ENCODE measurements around the gene MDM4. TPM values are rescaled to one million over a fixed set of nuclear protein-coding genes. Genes with fewer than 3 reads are reported as not detected.
A peak's percentile ranks its signal among the peaks of the same experiment; 100 is the strongest.

The MDM4 gene
- total RNA-seq, 2 donors from 2014 or later = 65.5 to 161 TPM

DNA sequence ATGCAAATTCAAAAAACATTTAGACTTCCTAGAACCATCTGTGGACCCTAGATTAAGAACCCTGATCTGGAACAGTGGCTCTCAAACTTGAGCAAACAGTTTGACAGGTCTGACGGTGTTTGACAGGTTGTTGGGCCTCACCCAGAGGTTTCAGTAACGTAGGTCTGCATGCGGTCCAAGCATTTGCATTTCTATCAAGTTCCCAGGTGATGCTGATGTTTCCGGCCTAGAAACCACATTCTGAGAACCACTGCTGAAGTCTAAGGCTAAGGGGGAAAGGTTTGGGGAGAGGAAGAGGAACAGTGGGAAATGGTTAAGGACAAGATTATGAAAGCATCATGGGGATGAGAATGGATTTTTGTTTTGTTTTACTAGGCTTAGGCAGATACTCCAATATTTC, 48.6 kb downstream of the MDM4 start:
- TF ChIP-seq, protein P1, sequence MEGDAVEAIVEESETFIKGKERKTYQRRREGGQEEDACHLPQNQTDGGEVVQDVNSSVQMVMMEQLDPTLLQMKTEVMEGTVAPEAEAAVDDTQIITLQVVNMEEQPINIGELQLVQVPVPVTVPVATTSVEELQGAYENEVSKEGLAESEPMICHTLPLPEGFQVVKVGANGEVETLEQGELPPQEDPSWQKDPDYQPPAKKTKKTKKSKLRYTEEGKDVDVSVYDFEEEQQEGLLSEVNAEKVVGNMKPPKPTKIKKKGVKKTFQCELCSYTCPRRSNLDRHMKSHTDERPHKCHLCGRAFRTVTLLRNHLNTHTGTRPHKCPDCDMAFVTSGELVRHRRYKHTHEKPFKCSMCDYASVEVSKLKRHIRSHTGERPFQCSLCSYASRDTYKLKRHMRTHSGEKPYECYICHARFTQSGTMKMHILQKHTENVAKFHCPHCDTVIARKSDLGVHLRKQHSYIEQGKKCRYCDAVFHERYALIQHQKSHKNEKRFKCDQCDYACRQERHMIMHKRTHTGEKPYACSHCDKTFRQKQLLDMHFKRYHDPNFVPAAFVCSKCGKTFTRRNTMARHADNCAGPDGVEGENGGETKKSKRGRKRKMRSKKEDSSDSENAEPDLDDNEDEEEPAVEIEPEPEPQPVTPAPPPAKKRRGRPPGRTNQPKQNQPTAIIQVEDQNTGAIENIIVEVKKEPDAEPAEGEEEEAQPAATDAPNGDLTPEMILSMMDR (conservative IDR thresholded peaks at IDR 0.05) = no peak
- 76 to 85% methylated on average over 4 of the region's 4 CpGs for WGBS, 2 experiments (ENCODE audit: insufficient coverage in 1 of 2, insufficient read length in 1 of 2)
- Mint-ChIP-seq H3K27me3 (ENCODE audit: insufficient read depth) (peaks cover 4% of the 10 kb centered on the region), H3K27ac (peak overlapping the region; percentile 17), H3K4me3 (no peak overlapping the region), H3K9me3 (no peaks in the 10 kb centered on the region), H3K36me3 (ENCODE audit: low read depth) (peaks cover 2% of the 10 kb centered on the region), H3K4me1 (peaks cover 47% of the 10 kb centered on the region)
- no peak overlapping the region for H3K4me3 ChIP-seq (ENCODE audit: low read length)
- no peaks in the 10 kb centered on the region for H3K9me3 ChIP-seq (ENCODE audit: control insufficient read depth, low read length)
- H3K27ac ChIP-seq (ENCODE audit: low read depth, low read length) = no peak overlapping the region
- peak; percentile 52 for DNase-seq
- no peaks in the 10 kb centered on the region for H3K27me3 ChIP-seq (ENCODE audit: control insufficient read depth, insufficient read depth, low read length, poor library complexity, severe bottlenecking)
- H3K4me1 ChIP-seq (ENCODE audit: control insufficient read depth, insufficient read depth, low read length) = peaks cover 9% of the 10 kb centered on the region
- no peaks in the 10 kb centered on the region for H3K36me3 ChIP-seq (ENCODE audit: control insufficient read depth, insufficient read depth, low read length)
- H3K9ac ChIP-seq (ENCODE audit: extremely low read depth, low read length, poor library complexity, severe bottlenecking) = no peak overlapping the region

DNA sequence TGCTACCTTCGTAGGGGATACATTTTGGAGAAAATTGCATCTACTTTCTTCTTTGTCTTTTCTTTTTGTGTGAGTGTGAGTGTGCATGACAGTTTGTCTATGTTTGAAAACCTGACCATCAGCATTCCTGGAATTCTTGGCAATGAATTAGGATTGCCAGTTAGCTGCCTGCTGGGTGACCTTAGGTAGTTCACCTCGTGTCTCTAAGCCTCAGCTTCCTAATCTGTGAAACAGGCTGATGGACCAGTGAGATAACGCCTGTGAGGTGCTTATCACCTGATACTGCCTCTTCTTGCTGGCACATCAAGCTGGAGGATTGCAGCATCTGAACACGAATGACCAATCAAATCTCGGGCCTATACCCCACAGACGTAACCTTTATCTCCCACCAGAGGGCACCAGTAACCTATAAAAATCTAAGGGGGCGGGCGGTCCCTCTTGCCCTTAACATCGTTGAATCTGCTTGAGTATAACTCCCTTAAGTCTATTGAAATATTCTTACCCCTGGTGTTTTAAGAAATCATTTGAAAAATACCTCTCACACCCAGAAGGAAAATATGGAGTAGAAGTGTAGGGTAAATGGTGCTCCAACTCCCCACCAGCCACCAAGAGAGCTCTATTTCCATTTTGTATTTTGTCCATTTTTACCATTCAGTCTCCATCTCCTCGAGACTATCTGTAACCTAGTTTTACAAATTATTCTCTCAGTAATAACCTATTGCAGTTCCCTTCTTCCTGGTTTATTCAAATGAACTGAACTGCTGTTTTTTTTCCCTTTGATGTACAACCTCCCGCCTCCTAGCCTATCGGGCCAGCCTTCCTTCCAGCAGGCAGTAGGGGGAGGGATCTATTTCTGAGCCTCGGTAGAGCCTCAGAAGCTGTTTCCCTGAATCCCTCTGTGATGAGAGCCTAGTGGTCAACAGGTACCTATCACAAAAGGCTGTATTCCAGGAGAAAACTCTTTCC, 49.7 kb downstream of the MDM4 start:
- Mint-ChIP-seq H3K27ac (peak overlapping the region; percentile 42), H3K4me3 (no peak overlapping the region), H3K9me3 (no peaks in the 10 kb centered on the region), H3K4me1 (peaks cover 41% of the 10 kb centered on the region), H3K36me3 (ENCODE audit: low read depth) (peaks cover 8% of the 10 kb centered on the region), H3K27me3 (ENCODE audit: insufficient read depth) (peaks cover 4% of the 10 kb centered on the region)
- DNase-seq = peak; percentile 89
- Histone ChIP-seq H3K27ac (ENCODE audit: low read depth, low read length) (no peak overlapping the region), H3K4me1 (ENCODE audit: control insufficient read depth, insufficient read depth, low read length) (peaks cover 9% of the 10 kb centered on the region), H3K36me3 (ENCODE audit: control insufficient read depth, insufficient read depth, low read length) (no peaks in the 10 kb centered on the region), H3K9me3 (ENCODE audit: control insufficient read depth, low read length) (no peaks in the 10 kb centered on the region), H3K4me3 (ENCODE audit: low read length) (no peak overlapping the region), H3K27me3 (ENCODE audit: control insufficient read depth, insufficient read depth, low read length, poor library complexity, severe bottlenecking) (no peaks in the 10 kb centered on the region), H3K9ac (ENCODE audit: extremely low read depth, low read length, poor library complexity, severe bottlenecking) (no peak overlapping the region)
- 20 to 23% methylated on average over 5 to 13 of the region's 13 CpGs for WGBS, 2 experiments (ENCODE audit: insufficient coverage in 1 of 2, insufficient read length in 1 of 2)
- TF ChIP-seq, protein P1 (conservative IDR thresholded peaks at IDR 0.05) = peak; percentile 89

DNA sequence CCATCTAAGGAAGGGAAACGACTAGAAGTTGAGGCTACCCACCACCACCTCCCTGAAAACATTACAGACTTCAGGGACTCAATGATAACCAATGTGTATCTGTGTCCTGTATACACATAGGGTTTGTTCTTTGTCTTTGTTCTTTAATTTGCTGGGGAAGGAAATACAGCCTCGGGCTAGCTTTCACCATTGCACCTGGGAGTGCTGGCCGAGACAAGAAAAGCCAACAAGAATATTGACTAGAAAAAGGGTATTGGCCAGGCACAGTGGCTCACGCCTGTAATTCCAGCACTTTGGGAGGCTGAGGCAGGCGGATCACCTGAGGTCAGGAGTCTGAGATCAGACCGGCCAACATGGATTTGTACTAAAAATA, 50.4 kb downstream of the MDM4 start:
- H3K9ac ChIP-seq (ENCODE audit: extremely low read depth, low read length, poor library complexity, severe bottlenecking) = no peak overlapping the region
- no peaks in the 10 kb centered on the region for H3K27me3 ChIP-seq (ENCODE audit: control insufficient read depth, insufficient read depth, low read length, poor library complexity, severe bottlenecking)
- H3K9me3 Mint-ChIP-seq = no peaks in the 10 kb centered on the region
- peaks cover 9% of the 10 kb centered on the region for H3K4me1 ChIP-seq (ENCODE audit: control insufficient read depth, insufficient read depth, low read length)
- peaks cover 8% of the 10 kb centered on the region for H3K36me3 Mint-ChIP-seq (ENCODE audit: low read depth)
- H3K36me3 ChIP-seq (ENCODE audit: control insufficient read depth, insufficient read depth, low read length) = no peaks in the 10 kb centered on the region
- TF ChIP-seq, protein P1 (conservative IDR thresholded peaks at IDR 0.05) = no peak
- peaks cover 4% of the 10 kb centered on the region for H3K27me3 Mint-ChIP-seq (ENCODE audit: insufficient read depth)
- no peaks in the 10 kb centered on the region for H3K9me3 ChIP-seq (ENCODE audit: control insufficient read depth, low read length)
- DNase-seq = peak; percentile 45
- no peak overlapping the region for H3K4me3 ChIP-seq (ENCODE audit: low read length)
- WGBS, 2 experiments (ENCODE audit: insufficient coverage in 1 of 2, insufficient read length in 1 of 2) = 79 to 87% methylated on average over 5 to 6 of the region's 6 CpGs
- H3K27ac ChIP-seq (ENCODE audit: low read depth, low read length) = no peak overlapping the region
- H3K27ac Mint-ChIP-seq = no peak overlapping the region
- peaks cover 40% of the 10 kb centered on the region for H3K4me1 Mint-ChIP-seq
- H3K4me3 Mint-ChIP-seq = no peak overlapping the region
